Panc1 (cell line): Measurements from ENCODE around the gene RITA1. TPM values are rescaled to one million over a fixed set of nuclear protein-coding genes. Genes with fewer than 3 reads are reported as not detected.

Experiments
- ATAC-seq: fragments of 200-7000 bp; cut with Tn5 transposase; 2 replicates; pipeline ENCODE4 v1.9.1; 2020; ENCODE audit warnings: mild to moderate bottlenecking, moderate library complexity
- BruUV-seq: library from RNA; stranded (reverse); fragments of 400-500 nt; replicated peaks from 2 replicates; lab custom pipeline; 2021; lab: Mats Ljungman, UMichigan
- CTCF ChIA-PET: fragments of 300-600 bp; sonication (Branson Sonifier 250); formaldehyde crosslinking; loops from one replicate; lab custom pipeline; 2022; ENCODE audit warnings: antibody characterized with exemption; lab: Charles Lee
- POLR2A ChIA-PET: fragments of 300-600 bp; sonication (Branson Sonifier 250); formaldehyde crosslinking; loops from one replicate; lab custom pipeline; 2022; ENCODE audit warnings: antibody characterized with exemption; lab: Charles Lee
- DNase-seq: peaks from one replicate; pipeline ENCODE4 v3.0.0-alpha.2; 2010; ENCODE audit warnings: low read depth, low spot score
- H3K27ac ChIP-seq: 2 replicates; pipeline ENCODE4 v1.5.1; 2011; ENCODE audit warnings: mild to moderate bottlenecking, low read length, inconsistent platforms
- H3K27me3 ChIP-seq: fragments of 200-500 bp; sonication (Bioruptor generic); 2 replicates; pipeline ENCODE4 v1.6.0; 2014; ENCODE audit warnings: low read length, inconsistent platforms; ENCODE audit not compliant: control insufficient read depth, insufficient read depth
- H3K36me3 ChIP-seq: fragments of 200-500 bp; sonication (Bioruptor generic); 2 replicates; pipeline ENCODE4 v1.5.1; 2014; ENCODE audit warnings: inconsistent platforms, mild to moderate bottlenecking, low read length, moderate library complexity; ENCODE audit not compliant: control insufficient read depth, insufficient read depth
- H3K4me1 ChIP-seq: 2 replicates; pipeline ENCODE4 v1.5.1; 2011; ENCODE audit warnings: inconsistent platforms, mild to moderate bottlenecking, low read length, moderate library complexity; ENCODE audit not compliant: control insufficient read depth, insufficient read depth
- H3K4me3 ChIP-seq, 2 experiments: 2 replicates each; pipeline ENCODE4 v1.5.1; 2011 to 2012; ENCODE audit warnings: low read depth in 2 of 2, low read length in 2 of 2, mild to moderate bottlenecking in 2 of 2, inconsistent platforms in 1 of 2, moderate library complexity in 1 of 2
- H3K9me3 ChIP-seq: fragments of 200-500 bp; sonication (Bioruptor generic); 2 replicates; pipeline ENCODE4 v1.5.1; 2014; ENCODE audit warnings: low read depth, mild to moderate bottlenecking, inconsistent platforms, low read length, moderate library complexity; ENCODE audit not compliant: control insufficient read depth, insufficient read depth
- CTCF ChIP-seq: fragments of 450-650 bp; IDR thresholded peaks from 2 replicates; pipeline ENCODE4 v1.5.1; 2017; ENCODE audit warnings: mild to moderate bottlenecking
- POLR2AphosphoS5 ChIP-seq: IDR thresholded peaks from 2 replicates; pipeline ENCODE4 v1.6.1; 2012; ENCODE audit warnings: mild to moderate bottlenecking, low read depth, low read length, moderate library complexity
- REST ChIP-seq, 2 experiments: IDR thresholded peaks; 2 replicates each; pipeline ENCODE4 v1.6.1; 2011 to 2012; ENCODE audit warnings: low read depth in 2 of 2, control low read depth in 1 of 2, low read length in 1 of 2, mild to moderate bottlenecking in 1 of 2, moderate library complexity in 1 of 2; ENCODE audit not compliant: insufficient read depth in 1 of 2
- SIN3A ChIP-seq: IDR thresholded peaks from 2 replicates; pipeline ENCODE4 v1.6.1; 2012; ENCODE audit warnings: low read depth, mild to moderate bottlenecking, low read length, moderate library complexity, borderline replicate concordance; ENCODE audit not compliant: insufficient read depth
- TCF7L2 ChIP-seq: IDR thresholded peaks from 2 replicates; pipeline ENCODE4 v1.6.1; 2011; ENCODE audit warnings: mild to moderate bottlenecking, low read depth, low read length, inconsistent platforms
- in situ Hi-C: cut with HindIII; loops from 2 replicates; pipeline ENCODE4 v1.10.0; 2016; ENCODE audit warnings: low sequenced_read_pairs, low pct_unique_long_range_greater_than_20kb
- intact Hi-C: fragments of 100-400 bp; cut with micrococcal nuclease; formaldehyde crosslinking; loops from one replicate; pipeline ENCODE4 v1.10.0; 2022; ENCODE audit not compliant: unreplicated experiment
- total RNA-seq: library from RNA; stranded (reverse); gene quantifications from one replicate; pipeline ENCODE4 v1.2.1, GENCODE V29; 2021; ENCODE audit not compliant: unreplicated experiment

Gene RITA1
- total RNA-seq, 1 experiment from 2014 or later, result 41.0 TPM

- peaks cover 24% of the 10 kb centered on the region for H3K4me1 ChIP-seq
- no peaks in the 10 kb centered on the region for H3K9me3 ChIP-seq
- H3K4me3 ChIP-seq, result peak within 1 kb of the TSS; percentile 80 to 81
- ATAC-seq (peak; percentile 93), DNase-seq (peak; percentile 99)
- in situ Hi-C loops (no loop called here), intact Hi-C loops (no loop called here)
- BruUV-seq, result no TSS peak
- H3K27ac ChIP-seq, result peak within 1 kb of the TSS; percentile 93
- H3K36me3 ChIP-seq, result no peaks in the 10 kb centered on the region
- H3K27me3 ChIP-seq, result no peaks in the 10 kb centered on the region
- ChIA-PET POLR2A (interaction anchor here (0.6 to 1.7 kb wide), 5 partner anchors 10 to 29 kb away, joined by 3 to 12 read pairs (median 3); no protein-coding TSS in a partner anchor), CTCF (no interaction called here)
- TF ChIP-seq CTCF (no peak), POLR2AphosphoS5 (peak; percentile 59), SIN3A (0 out of 2 replicates have a peak, but pooled peaks have one; percentile 26), TCF7L2 (no peak), REST (IDR thresholded peaks at IDR 0.05; ENCODE audit: insufficient read depth in 1 of 2, low read depth in 2 of 2, low read length in 1 of 2) (no peak)
Observed at GRCh38 chr12:113221181-113221996, 35.9 kb downstream of the RITA1 start, which contains the start of gene TPCN1. Gene TPCN1 (plus strand): TSS chr12:113221464. CDS start chr12:113226853, 5,389 bp downstream.

GRCh38 chr12:113221997-113222729 lies 36.6 kb downstream of the RITA1 start:
- no peaks in the 10 kb centered on the region for H3K9me3 ChIP-seq
- ChIA-PET CTCF (interaction anchor here (0.6 kb wide), 2 partner anchors 15 to 198 kb away, joined by 3 read pairs; no protein-coding TSS in a partner anchor), POLR2A (interaction anchor here (0.5 to 1.7 kb wide), 6 partner anchors 10 to 74 kb away, joined by 3 to 12 read pairs (median 5); no protein-coding TSS in a partner anchor)
- no peaks in the 10 kb centered on the region for H3K36me3 ChIP-seq
- ATAC-seq (no peak; the same call in 1 of the 2 replicates), DNase-seq (no peak)
- BruUV-seq, result no TSS peak
- H3K4me3 ChIP-seq, result peak overlapping the region; percentile 80 to 81
- no peaks in the 10 kb centered on the region for H3K27me3 ChIP-seq
- in situ Hi-C loops, result no loop called here
- peaks cover 24% of the 10 kb centered on the region for H3K4me1 ChIP-seq
- intact Hi-C loops, result no loop called here
- peak overlapping the region; percentile 93 for H3K27ac ChIP-seq
- TF ChIP-seq CTCF, result no peak
- TF ChIP-seq SIN3A, result no peak
- TF ChIP-seq TCF7L2, result no peak
- TF ChIP-seq REST (IDR thresholded peaks at IDR 0.05; ENCODE audit: insufficient read depth in 1 of 2, low read depth in 2 of 2, low read length in 1 of 2), result no peak
- 0 out of 2 replicates have a peak, but pooled peaks have one; percentile 16 for TF ChIP-seq POLR2AphosphoS5
